Activated T-cell treated with anti-CD3 and anti-CD28 coated beads, Interleukin-2, amount 50 U/mL, for 48 hours (primary cell): ENCODE measurements around the gene TMEM272.

Experiments
- DNase-seq, 2 experiments: peaks; one replicate each; pipeline ENCODE4 v3.0.0-alpha.2; 2020

The TMEM272 gene

DNA sequence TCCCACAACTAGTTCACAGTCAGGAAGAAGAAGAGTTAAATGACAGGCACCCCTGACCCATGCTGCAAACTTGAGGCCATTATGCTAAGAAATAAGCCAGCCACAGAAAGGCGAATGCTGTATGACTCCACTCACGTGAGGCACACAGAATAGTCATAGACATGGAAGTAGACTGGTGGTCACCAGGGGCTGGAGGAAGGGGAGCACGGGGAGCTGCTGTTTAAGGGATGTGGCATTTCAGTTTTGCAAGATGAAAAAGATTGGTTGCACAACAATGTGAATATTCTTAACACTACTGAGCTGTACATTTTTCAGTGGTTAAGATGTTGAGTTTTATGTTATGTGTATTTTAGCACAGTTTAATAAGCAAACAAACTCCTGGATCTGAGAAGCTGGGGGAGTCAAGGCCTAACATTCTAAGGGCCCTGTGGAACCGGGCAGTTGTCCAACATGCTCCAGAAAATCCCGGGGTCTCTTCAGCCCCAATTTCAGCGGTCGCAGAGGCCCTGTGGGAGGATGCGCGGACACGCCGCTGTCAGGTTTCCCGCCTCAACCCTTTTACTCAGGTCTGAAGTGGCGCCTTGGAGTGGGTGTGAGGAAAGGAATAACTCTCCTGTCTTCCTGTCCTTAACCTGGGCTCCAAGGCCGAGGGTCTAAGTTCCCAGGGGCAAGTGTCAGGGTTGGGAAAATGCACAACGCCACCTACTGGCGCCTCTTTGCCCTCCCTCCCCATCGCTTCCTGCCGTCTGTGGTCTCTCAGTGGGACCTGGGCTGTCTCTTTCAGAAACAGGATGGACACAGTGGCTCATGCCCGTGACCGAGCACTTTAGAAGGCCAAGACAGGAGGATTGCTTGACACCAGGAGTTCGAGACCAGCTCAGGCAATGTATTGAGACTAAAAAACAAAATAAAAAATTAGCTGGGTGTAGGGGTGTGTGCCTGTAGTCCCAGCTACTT, 4.4 kb upstream of the TMEM272 start:
- DNase-seq = peak; percentile 61 to 64

- no peak for DNase-seq
Observed at GRCh38 chr13:51848674-51849073, 3.7 kb upstream of the TMEM272 start.

DNA sequence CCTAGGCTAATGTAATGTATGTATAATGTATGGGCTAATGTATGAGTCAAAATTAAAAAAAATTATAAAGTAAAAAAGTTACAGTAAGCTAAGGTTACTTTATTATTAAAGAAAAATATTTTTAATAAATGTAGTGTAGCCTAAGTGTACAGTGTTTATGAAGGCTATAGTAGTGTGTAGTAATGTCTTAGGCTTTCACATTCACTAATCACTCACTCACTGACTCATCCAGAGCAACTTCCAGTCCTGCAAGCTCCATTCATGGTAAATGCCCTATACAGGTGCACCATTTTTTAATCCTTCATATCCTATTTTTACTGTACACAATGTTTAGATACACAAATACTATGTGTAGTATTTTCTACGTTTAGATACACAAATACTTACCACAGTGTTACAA, 1.8 kb upstream of the TMEM272 start:
- no peak for DNase-seq

GRCh38 chr13:51845574-51846318, 769 bp upstream of the TMEM272 start:
- no peak for DNase-seq

DNA sequence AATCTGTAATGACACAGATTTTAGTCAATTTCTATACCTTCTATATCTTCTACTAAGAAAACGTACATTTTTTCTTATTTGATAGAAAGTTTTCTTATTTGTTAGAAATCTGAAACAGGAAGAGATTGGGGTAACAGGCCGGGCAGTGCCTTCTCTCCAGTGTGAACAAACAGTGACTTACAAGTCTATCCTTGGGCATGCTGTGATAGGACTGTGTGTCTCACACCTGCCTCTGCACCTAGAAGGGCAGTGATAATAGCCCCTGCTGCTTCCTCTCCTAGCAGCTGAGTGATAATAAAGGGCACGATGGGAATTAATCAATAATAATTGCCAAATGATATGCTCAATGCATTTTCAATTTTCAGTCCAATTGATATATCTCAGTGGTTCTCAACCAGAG, 1.4 kb downstream of the TMEM272 start:
- DNase-seq = no peak

DNA sequence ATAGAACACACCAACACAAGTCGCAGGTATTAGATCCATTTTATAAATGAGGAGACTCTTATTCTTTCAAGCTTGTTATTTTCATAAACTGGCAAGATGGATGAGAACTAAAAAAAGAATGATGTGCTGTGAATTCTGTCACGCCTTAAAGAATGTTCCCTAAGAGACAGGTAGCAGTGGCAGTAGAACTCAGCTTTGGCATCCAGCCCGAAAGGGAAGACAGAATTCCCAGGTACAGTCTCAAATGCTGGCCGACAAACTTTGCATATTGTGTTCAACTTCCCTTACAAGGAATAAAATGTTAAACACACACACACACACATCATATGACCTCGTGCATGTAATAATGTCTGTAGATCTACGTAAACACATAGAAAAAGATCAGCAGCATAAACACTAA, 3.2 kb downstream of the TMEM272 start:
- no peak for DNase-seq

DNA sequence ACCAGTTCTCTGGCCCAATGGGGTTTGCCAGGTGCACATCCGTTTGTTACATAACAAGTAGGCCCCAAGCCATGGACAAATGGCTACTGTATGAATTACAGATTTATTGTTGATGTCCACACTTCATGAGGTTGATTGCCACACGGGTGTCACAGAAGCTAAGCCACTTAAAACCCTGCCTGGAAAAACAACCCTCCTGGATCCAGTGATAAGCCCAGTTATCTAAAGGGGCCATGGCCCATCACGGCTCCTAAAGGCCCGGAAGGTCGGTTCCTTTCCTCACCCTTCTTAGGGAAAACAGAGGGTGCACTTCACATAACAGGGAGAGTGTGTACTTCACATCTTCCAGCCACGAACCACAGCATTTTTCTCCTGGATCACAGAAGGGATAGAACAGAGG, 4.1 kb downstream of the TMEM272 start:
- DNase-seq = no peak

DNA sequence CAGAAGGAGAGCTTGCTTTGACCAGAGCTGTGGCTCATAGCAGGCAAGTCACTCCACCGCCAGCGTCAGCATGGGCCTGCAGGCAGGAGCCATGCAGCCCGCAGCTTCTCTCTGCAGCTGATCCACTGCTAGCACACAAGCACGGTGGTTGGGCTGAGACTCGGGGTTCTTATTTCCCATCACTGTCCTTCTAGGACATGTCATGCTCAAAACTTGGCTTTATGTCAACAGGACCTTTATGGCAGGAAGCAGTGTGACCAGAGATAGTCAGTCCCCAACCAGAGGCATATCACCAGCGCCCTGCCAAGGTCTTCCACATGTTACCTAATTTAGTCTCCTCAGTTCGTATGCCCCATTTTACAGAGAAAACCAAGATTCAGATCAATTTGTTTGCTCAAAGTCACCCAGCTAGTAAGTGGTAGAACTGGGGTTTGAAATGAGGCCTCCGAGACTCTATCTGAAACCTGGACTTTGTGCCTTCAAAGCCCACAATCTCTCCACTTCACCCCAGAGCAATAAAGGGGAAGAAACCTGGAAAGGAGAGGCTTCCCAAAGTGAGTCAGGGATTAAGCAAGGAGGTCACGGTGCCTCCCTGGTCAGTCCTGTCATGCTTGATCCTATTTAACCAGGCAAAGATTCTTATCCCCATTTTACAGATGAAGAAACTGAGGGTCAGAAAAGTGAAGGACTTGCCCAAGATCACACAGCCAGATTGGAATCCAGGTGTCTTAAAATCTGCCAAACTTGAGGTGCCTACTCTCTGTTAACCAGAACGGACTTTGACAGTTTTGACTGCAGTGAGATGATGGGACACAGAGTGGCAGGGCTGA, 5.1 kb downstream of the TMEM272 start:
- DNase-seq = no peak

DNA sequence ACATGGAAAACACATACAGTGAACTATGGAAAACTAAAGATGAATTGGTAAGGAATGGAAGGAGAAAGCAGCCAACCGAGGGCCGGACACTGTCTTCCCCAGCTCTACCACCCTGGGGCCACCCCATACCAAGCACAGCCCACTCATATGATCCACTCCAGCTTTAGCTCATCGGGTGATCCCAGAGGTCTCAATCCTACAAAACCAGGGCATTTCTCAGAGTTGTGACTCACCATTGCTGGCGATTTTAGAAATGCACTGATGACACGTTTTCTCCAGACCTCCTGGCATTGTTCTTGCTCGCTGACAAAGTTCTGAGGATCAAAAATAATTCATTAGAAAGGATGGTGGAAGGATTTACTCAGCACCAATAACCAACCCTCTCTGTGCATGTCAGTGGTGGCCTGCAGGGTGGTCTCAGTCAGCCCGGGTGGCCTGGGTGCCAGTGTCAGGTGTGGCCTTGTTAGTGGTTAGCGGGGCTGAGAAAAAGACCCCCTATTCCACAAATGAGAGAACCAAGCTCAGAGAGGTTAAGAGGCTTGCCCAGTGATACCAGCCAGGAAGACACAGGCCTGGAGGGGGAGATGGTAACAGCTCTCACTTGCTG, 6.6 kb downstream of the TMEM272 start:
- no peak for DNase-seq

DNA sequence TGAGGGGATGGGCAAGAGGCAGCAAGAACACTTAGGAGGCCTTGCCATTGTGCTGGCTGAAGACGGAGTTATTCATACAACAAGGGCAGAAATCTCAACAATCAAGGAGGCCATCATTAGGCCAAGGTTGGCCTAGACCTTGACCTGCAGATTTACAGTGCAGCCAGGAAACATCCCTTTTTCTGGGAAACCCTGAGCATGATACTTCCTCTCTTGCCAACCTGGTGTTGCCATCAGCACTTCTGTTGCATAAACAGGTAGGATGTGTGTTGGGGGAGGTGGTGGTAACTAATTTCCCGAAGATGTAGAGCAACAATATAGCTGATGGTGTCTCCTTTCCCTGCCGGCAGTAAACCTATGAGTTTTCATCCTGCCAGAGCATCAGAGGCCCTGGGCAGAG, 8.0 kb downstream of the TMEM272 start:
- no peak for DNase-seq

- DNase-seq = no peak
Observed at GRCh38 chr13:51834581-51835171, 10.3 kb downstream of the TMEM272 start.

DNA sequence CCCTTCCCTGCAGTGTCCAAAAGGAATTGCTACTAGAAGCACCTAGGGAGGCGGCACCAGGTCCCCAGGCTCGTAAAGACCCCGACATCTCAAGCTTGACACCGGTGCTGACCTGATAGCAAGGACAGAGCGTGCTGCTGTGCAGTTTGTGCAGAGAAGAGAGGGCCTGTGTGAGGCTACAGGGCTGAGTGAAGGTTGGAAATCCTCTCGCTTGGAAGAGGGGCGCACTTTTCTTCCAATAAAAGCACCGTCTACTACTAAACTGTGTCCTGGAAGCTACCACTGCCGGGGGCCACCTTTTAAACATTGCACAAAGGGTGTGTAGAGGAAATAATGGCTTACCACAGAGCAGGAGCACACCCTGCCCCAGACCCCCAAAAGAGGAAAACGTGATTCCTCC, 11.0 kb downstream of the TMEM272 start:
- no peak for DNase-seq

GRCh38 chr13:51832471-51833152, 12.4 kb downstream of the TMEM272 start:
- peak in 1 of 2 experiments; percentile 51 for DNase-seq

GRCh38 chr13:51831519-51831918, 13.5 kb downstream of the TMEM272 start:
- no peak for DNase-seq

DNA sequence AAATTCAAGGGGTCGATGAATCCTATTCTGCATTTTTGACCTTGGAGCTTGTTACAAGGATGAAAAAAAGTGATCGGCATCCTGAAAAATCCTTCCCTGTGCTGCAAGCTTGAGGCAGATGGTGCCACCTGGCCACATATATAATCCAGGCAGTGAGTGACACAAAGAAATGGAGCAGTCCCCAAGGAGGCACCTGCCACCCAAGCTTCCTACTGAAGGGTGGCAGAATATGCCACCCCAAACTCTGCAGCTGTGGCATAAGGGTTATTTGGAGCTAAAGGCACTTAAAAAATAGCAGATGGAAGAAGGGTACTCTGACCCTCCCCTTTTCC, 15.4 kb downstream of the TMEM272 start:
- no peak for DNase-seq

GRCh38 chr13:51828730-51829567, 16.0 kb downstream of the TMEM272 start:
- no peak for DNase-seq

GRCh38 chr13:51827254-51827653, 17.7 kb downstream of the TMEM272 start:
- DNase-seq = peak in 1 of 2 experiments; percentile 14

DNA sequence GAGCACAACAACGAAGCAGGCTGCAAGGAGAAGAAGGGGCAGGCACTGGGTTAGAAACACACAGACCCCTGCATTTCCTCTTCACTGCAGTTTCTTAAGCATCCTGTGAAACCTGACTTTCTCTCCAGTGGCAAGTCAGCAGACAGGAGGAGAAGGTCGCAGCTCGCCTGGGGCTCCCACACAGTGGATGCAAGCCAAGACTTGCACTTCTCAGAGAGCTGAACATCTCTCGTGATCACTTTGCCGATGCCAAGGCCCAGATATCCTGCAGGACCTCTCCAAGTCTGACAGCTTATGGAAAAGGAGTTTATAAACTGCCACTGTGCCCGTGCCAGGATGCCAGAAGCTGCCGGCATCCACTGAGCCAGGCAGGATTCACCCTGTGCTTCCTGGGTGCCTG, 18.4 kb downstream of the TMEM272 start:
- DNase-seq = peak; percentile 38 to 47

GRCh38 chr13:51825681-51826254, 19.2 kb downstream of the TMEM272 start:
- no peak for DNase-seq

GRCh38 chr13:51825165-51825592, 19.8 kb downstream of the TMEM272 start:
- DNase-seq = no peak
